ENCODE measurements around the gene RASL11A.

Gene RASL11A

GRCh38 chr13:27267596-27267995 lies 3.0 kb upstream of the RASL11A start:
- no peak for ATAC-seq
- TF ChIP-seq ZNF70 (CRISPR knock-in tag; IDR thresholded peaks at IDR 0.05): no peak
- TF ChIP-seq ESRRG (CRISPR knock-in tag; IDR thresholded peaks at IDR 0.05): no peak
- TF ChIP-seq ZFP30 (CRISPR knock-in tag; IDR thresholded peaks at IDR 0.05): no peak
- TF ChIP-seq SNAI2 (CRISPR knock-in tag; IDR thresholded peaks at IDR 0.05): no peak
- no peak for TF ChIP-seq ZFP3 (CRISPR knock-in tag; IDR thresholded peaks at IDR 0.05)
- no peak for TF ChIP-seq OSR1 (CRISPR knock-in tag; IDR thresholded peaks at IDR 0.05)
- TF ChIP-seq CREB5 (CRISPR knock-in tag; IDR thresholded peaks at IDR 0.05; ENCODE audit: low read depth): no peak
- TF ChIP-seq ZC3H10 (CRISPR knock-in tag; IDR thresholded peaks at IDR 0.05): no peak
- no peak for TF ChIP-seq POU6F1 (CRISPR knock-in tag; IDR thresholded peaks at IDR 0.05; ENCODE audit: borderline replicate concordance, low read depth)
- TF ChIP-seq GLIS3 (CRISPR knock-in tag; IDR thresholded peaks at IDR 0.05): no peak
- TF ChIP-seq ISL1 (CRISPR knock-in tag; IDR thresholded peaks at IDR 0.05): no peak
- TF ChIP-seq ZNF565 (CRISPR knock-in tag; conservative IDR thresholded peaks at IDR 0.05; ENCODE audit: low read depth): no peak
- TF ChIP-seq CSRNP3 (CRISPR knock-in tag; IDR thresholded peaks at IDR 0.05): no peak
- TF ChIP-seq TCF4 (CRISPR knock-in tag; IDR thresholded peaks at IDR 0.05; ENCODE audit: borderline replicate concordance): no peak
- TF ChIP-seq CSDC2 (CRISPR knock-in tag; IDR thresholded peaks at IDR 0.05): no peak
- no peak for TF ChIP-seq ZNF8 (CRISPR knock-in tag; IDR thresholded peaks at IDR 0.05)
- TF ChIP-seq TSHZ2 (CRISPR knock-in tag; IDR thresholded peaks at IDR 0.05): no peak
- no peak for TF ChIP-seq PATZ1 (CRISPR knock-in tag; IDR thresholded peaks at IDR 0.05; ENCODE audit: borderline replicate concordance)
- TF ChIP-seq PPARA (CRISPR knock-in tag; IDR thresholded peaks at IDR 0.05; ENCODE audit: borderline replicate concordance): no peak
- TF ChIP-seq ARNTL (CRISPR knock-in tag; IDR thresholded peaks at IDR 0.05; ENCODE audit: borderline replicate concordance, low read depth): no peak

- no peak for ATAC-seq
- TF ChIP-seq ZNF8 (CRISPR knock-in tag; IDR thresholded peaks at IDR 0.05) (no peak), TOX (CRISPR knock-in tag; IDR thresholded peaks at IDR 0.05; ENCODE audit: borderline replicate concordance) (no peak), CSDC2 (CRISPR knock-in tag; IDR thresholded peaks at IDR 0.05) (no peak), ZFP3 (CRISPR knock-in tag; IDR thresholded peaks at IDR 0.05) (no peak), RARB (CRISPR knock-in tag; IDR thresholded peaks at IDR 0.05) (no peak), ZNF70 (CRISPR knock-in tag; IDR thresholded peaks at IDR 0.05) (no peak), TSHZ2 (CRISPR knock-in tag; IDR thresholded peaks at IDR 0.05) (no peak), ZFP30 (CRISPR knock-in tag; IDR thresholded peaks at IDR 0.05) (no peak), BACH2 (CRISPR knock-in tag; IDR thresholded peaks at IDR 0.05; ENCODE audit: borderline replicate concordance) (no peak), ISL1 (CRISPR knock-in tag; IDR thresholded peaks at IDR 0.05) (no peak), OSR1 (CRISPR knock-in tag; IDR thresholded peaks at IDR 0.05) (no peak), ZNF565 (CRISPR knock-in tag; conservative IDR thresholded peaks at IDR 0.05; ENCODE audit: low read depth) (no peak), ZC3H10 (CRISPR knock-in tag; IDR thresholded peaks at IDR 0.05) (no peak), ESRRG (CRISPR knock-in tag; IDR thresholded peaks at IDR 0.05) (no peak), GLIS3 (CRISPR knock-in tag; IDR thresholded peaks at IDR 0.05) (no peak), PATZ1 (CRISPR knock-in tag; IDR thresholded peaks at IDR 0.05; ENCODE audit: borderline replicate concordance) (no peak), ARNTL (CRISPR knock-in tag; IDR thresholded peaks at IDR 0.05; ENCODE audit: borderline replicate concordance, low read depth) (no peak)
Measured at GRCh38 chr13:27269114-27269665, 1.4 kb upstream of the RASL11A start.

Measured in SK-N-SH treated with all-trans-retinoic acid at 6 μM for 48 hours (cell line).